HL-60 (cell line): ENCODE measurements around the gene HNRNPH1.
"Not testable (repeated sequence)": the region's sequence is repeated elsewhere in the genome, so short reads cannot be mapped to it uniquely, and the experiment has no call there.

Experiments used
- DNase-seq, 2 experiments: peaks; one replicate each; pipeline ENCODE4 v3.0.0-alpha.2; 2010 to 2020; ENCODE audit warnings: low read depth in 1 of 2, low spot score in 1 of 2
- H3K27ac ChIP-seq: fragments of 250-450 bp; sonication (Bioruptor Pico); replicated peaks from 2 replicates; pipeline ENCODE4 v1.5.1; 2020; ENCODE audit warnings: mild to moderate bottlenecking, moderate library complexity
- H3K27me3 ChIP-seq: fragments of 250-450 bp; sonication (Bioruptor Pico); 2 replicates; pipeline ENCODE4 v1.5.1; 2021; ENCODE audit warnings: mild to moderate bottlenecking, moderate library complexity; ENCODE audit not compliant: insufficient read depth, poor library complexity, severe bottlenecking
- H3K4me3 ChIP-seq: replicated peaks from 2 replicates; pipeline ENCODE4 v1.5.1; 2011; ENCODE audit warnings: mild to moderate bottlenecking, control low read depth, low read length; ENCODE audit not compliant: insufficient read depth
- GABPA ChIP-seq: IDR thresholded peaks from 2 replicates; pipeline ENCODE4 v1.6.1; 2012; ENCODE audit warnings: low read depth
- POLR2AphosphoS5 ChIP-seq: IDR thresholded peaks from 2 replicates; pipeline ENCODE4 v1.6.1; 2012; ENCODE audit warnings: low read depth
- REST ChIP-seq: IDR thresholded peaks from 2 replicates; pipeline ENCODE4 v1.6.1; 2012; ENCODE audit warnings: low read depth; ENCODE audit not compliant: insufficient replicate concordance
- long read RNA-seq: library from polyadenylated mRNA; unstranded; transcript quantifications from one replicate; pipeline ENCODE4 v2.0.0, GENCODE V29; 2020
- TF ChIP-seq, protein P1 (sequence below): IDR thresholded peaks from one replicate; pipeline ENCODE4 v1.5.1; 2011; ENCODE audit warnings: low read length, control low read depth, inconsistent platforms; ENCODE audit not compliant: insufficient read depth

The HNRNPH1 gene, protein sequence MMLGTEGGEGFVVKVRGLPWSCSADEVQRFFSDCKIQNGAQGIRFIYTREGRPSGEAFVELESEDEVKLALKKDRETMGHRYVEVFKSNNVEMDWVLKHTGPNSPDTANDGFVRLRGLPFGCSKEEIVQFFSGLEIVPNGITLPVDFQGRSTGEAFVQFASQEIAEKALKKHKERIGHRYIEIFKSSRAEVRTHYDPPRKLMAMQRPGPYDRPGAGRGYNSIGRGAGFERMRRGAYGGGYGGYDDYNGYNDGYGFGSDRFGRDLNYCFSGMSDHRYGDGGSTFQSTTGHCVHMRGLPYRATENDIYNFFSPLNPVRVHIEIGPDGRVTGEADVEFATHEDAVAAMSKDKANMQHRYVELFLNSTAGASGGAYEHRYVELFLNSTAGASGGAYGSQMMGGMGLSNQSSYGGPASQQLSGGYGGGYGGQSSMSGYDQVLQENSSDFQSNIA
- long read RNA-seq, transcript HNRNPH1-203 (14 exons, 2,279 nt) = minor isoform, 77 of 376 reads
- long read RNA-seq, transcript HNRNPH1-204 (14 exons, 2,248 nt) = major isoform, 136 of 376 reads
- long read RNA-seq, partial matches to known transcripts = 26 of 376 reads
- long read RNA-seq, other reads (novel, unspliced or antisense) = 134 of 376 reads

GRCh38 chr5:179623003-179623905 is at the start of gene HNRNPH1:
Gene HNRNPH1, minus strand, starts transcription at chr5:179623671. Its CDS starts 538 bp downstream, at chr5:179623133.
- TF ChIP-seq REST (peak; percentile 68), POLR2AphosphoS5 (peak; percentile 99)
- TF ChIP-seq, protein P1, sequence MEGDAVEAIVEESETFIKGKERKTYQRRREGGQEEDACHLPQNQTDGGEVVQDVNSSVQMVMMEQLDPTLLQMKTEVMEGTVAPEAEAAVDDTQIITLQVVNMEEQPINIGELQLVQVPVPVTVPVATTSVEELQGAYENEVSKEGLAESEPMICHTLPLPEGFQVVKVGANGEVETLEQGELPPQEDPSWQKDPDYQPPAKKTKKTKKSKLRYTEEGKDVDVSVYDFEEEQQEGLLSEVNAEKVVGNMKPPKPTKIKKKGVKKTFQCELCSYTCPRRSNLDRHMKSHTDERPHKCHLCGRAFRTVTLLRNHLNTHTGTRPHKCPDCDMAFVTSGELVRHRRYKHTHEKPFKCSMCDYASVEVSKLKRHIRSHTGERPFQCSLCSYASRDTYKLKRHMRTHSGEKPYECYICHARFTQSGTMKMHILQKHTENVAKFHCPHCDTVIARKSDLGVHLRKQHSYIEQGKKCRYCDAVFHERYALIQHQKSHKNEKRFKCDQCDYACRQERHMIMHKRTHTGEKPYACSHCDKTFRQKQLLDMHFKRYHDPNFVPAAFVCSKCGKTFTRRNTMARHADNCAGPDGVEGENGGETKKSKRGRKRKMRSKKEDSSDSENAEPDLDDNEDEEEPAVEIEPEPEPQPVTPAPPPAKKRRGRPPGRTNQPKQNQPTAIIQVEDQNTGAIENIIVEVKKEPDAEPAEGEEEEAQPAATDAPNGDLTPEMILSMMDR = no peak
- peak within 1 kb of the TSS; percentile 99 for H3K27ac ChIP-seq
- peak within 1 kb of the TSS; percentile 65 for H3K4me3 ChIP-seq
- peak; percentile 96 to 99 for DNase-seq
- H3K27me3 ChIP-seq = no peaks in the 10 kb centered on the region

DNA sequence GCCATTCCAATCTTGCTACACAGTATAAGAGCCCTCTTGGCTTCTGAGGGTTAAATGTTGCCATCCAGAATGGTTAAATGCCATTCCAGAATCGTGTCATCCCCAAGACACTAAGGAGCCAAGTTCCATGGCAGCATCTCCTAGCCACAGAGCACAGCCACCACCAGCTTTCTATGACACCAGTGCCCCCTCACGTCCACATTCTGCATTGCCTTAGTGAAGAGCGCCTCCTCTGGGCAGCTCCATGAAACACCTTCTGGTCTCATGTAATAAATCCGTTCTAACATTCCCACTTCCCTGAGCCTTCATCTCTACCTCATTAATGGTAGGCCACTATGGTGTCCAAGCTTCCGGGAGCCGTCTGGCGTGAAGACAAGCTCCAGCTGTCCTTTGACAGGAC is 44.9 kb upstream of the HNRNPH1 start:
- no peak overlapping the region for H3K4me3 ChIP-seq
- TF ChIP-seq, protein P1 = peak; percentile 99
- no peak for TF ChIP-seq GABPA
- no peak for TF ChIP-seq POLR2AphosphoS5
- peak; percentile 45 to 78 for DNase-seq
- H3K27me3 ChIP-seq = no peaks in the 10 kb centered on the region
- H3K27ac ChIP-seq = no peak overlapping the region

- DNase-seq, H3K27ac ChIP-seq: not testable (repeated sequence)
Measured at GRCh38 chr5:179661647-179662046, 38.2 kb upstream of the HNRNPH1 start.

DNA sequence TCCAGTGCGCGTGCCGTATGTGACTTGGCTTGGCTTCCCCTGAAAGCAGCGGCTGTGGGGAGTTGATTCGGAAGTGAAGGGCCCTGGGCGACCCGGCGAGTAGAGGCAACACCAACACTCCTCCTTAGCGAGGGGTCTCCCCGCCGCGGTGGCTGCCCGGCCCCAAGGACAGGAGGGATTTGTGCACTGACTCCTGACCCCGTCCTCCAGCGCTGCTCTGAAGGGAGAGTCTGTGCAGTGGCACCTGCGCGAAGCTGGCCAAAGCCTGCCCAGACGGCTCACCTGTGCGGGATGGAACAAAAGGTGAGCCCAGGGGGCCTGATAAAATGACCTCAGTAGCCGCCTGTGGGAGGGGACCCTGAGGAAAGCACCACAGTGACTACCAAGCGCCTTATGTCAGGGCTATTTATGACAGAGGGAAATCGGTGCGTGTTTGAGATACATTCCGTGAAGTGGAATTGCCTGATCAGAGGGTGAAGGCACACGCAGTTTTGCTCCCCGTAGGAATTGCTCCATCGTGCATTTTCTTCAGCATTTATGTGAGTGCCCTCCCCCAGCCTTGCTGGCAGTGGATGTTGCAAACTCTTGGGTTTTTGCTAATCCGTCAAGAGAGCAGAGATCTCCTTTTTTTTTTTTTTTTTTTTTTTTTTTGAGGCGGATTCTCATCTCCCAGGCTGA is 34.8 kb upstream of the HNRNPH1 start:
- Histone ChIP-seq H3K27ac (peak overlapping the region; percentile 79), H3K4me3 (peak overlapping the region; percentile 66)
- peak; percentile 47 to 88 for DNase-seq
- H3K27me3 ChIP-seq = not testable (repeated sequence)

More at GRCh38 chr5:179661647-179662046, 38.2 kb upstream of the HNRNPH1 start:
- H3K27me3 ChIP-seq, H3K4me3 ChIP-seq: not testable (repeated sequence)

GRCh38 chr5:179657302-179658178 is 34.1 kb upstream of the HNRNPH1 start:
- H3K4me3 ChIP-seq, H3K27me3 ChIP-seq, H3K27ac ChIP-seq, DNase-seq: not testable (repeated sequence)
